Activated CD8-positive, alpha-beta memory T cell treated with anti-CD3 and anti-CD28 coated beads, Interleukin-2, amount 10 ng/mL, durations not matched to agents 7 days and 5 days (primary cell): ENCODE measurements around the gene ADH7. TPM values are rescaled to one million over a fixed set of nuclear protein-coding genes. Genes with fewer than 3 reads are reported as not detected.

Source experiments
- ATAC-seq: fragments of 150-1000 bp; cut with Tn5 transposase; one replicate; pipeline ENCODE4 v1.10.0; 2021; ENCODE audit warnings: moderate library complexity
- CTCF ChIA-PET: fragments of 350-600 bp; sonication (Branson Sonifier 250); formaldehyde crosslinking; loops from one replicate; lab custom pipeline; 2021; ENCODE audit warnings: antibody characterized with exemption; lab: Charles Lee
- DNase-seq: peaks from one replicate; pipeline ENCODE4 v3.0.0-alpha.2; 2020
- H3K27ac Mint-ChIP-seq: one replicate; pipeline ENCODE4 v1.8.0; 2021; ENCODE audit warnings: mild to moderate bottlenecking, mixed read lengths
- H3K27me3 Mint-ChIP-seq: one replicate; pipeline ENCODE4 v1.8.0; 2021; ENCODE audit warnings: mixed read lengths
- H3K36me3 Mint-ChIP-seq: one replicate; pipeline ENCODE4 v1.8.0; 2021; ENCODE audit warnings: mild to moderate bottlenecking, mixed read lengths
- H3K4me1 Mint-ChIP-seq: one replicate; pipeline ENCODE4 v1.8.0; 2021; ENCODE audit warnings: mixed read lengths
- H3K4me3 Mint-ChIP-seq: one replicate; pipeline ENCODE4 v1.8.0; 2021; ENCODE audit warnings: mild to moderate bottlenecking, moderate library complexity, mixed read lengths
- H3K9me3 Mint-ChIP-seq: one replicate; pipeline ENCODE4 v1.8.0; 2022; ENCODE audit warnings: low read depth, mixed read lengths
- total RNA-seq, 2 experiments: library from RNA; stranded (reverse); gene quantifications; one replicate each; pipeline ENCODE4 v1.2.3, GENCODE V29; 2021

Gene ADH7
- total RNA-seq, 2 experiments from 2014 or later: not detected

DNA sequence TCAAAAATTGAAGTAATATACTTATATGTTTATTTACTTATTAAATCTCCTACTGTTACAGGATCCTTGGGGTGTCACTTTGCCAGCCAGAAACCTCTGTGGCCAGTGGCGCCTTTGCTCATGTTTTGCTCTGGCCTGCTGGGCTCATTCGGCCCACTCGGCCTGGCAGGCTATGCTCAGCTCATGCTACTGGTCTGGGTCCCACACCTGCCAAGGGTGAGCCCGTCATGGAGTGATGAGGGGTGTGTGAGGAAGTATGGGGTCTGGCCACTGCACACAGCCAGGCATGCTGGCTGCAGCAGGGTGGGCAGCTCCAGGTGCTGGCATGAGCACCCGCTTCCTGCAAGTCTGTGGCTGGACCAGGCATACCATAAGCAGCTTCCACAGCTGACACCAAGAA, 25.1 kb downstream of the ADH7 start:
- Mint-ChIP-seq H3K4me3 (no peak overlapping the region), H3K9me3 (no peaks in the 10 kb centered on the region), H3K27me3 (peaks cover 23% of the 10 kb centered on the region), H3K4me1 (peaks cover 4% of the 10 kb centered on the region), H3K27ac (no peak overlapping the region), H3K36me3 (no peaks in the 10 kb centered on the region)
- CTCF ChIA-PET: interaction anchor here (0.7 to 4.1 kb wide), 2 partner anchors 53 to 415 kb away, joined by 4 to 17 read pairs; partner anchors contain the start of gene METAP1
- no peak for DNase-seq
- no peak for ATAC-seq

DNA sequence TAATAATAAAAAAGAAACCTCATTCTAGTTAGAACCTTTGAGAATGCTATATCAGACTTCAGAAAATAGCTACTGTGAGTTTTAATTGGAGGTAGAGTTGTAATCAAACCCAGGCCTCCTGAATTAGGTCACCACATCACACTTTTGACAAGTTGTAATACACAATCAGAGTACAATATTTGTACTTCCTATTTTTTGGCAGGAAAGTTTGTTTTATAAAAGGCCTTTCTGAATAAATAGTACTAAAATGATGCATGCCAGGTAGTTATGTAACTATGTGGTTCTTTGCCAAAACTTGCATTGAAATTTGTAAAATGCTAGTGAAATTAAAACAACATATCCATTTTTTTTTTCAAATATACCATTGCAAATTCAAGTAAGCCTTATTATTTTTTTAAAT, 26.8 kb downstream of the ADH7 start:
- Mint-ChIP-seq H3K4me1 (peaks cover 21% of the 10 kb centered on the region), H3K36me3 (no peaks in the 10 kb centered on the region), H3K27me3 (peaks cover 24% of the 10 kb centered on the region), H3K9me3 (no peaks in the 10 kb centered on the region), H3K27ac (no peak overlapping the region), H3K4me3 (no peak overlapping the region)
- no peak for ATAC-seq
- no peak for DNase-seq
- CTCF ChIA-PET: interaction anchor here (0.7 to 4.1 kb wide), 2 partner anchors 413 to 634 kb away, joined by 3 to 17 read pairs; partner anchors contain the start of gene METAP1

- CTCF ChIA-PET: interaction anchor here (0.7 to 4.5 kb wide), 14 partner anchors 8 to 1254 kb away, joined by 3 to 28 read pairs (median 4); partner anchors contain the start of genes ADH5 and METAP1
- Mint-ChIP-seq H3K27ac (no peak overlapping the region), H3K4me1 (peaks cover 22% of the 10 kb centered on the region), H3K36me3 (no peaks in the 10 kb centered on the region), H3K4me3 (no peak overlapping the region), H3K27me3 (peaks cover 30% of the 10 kb centered on the region), H3K9me3 (no peaks in the 10 kb centered on the region)
- DNase-seq (peak; percentile 67), ATAC-seq (peak; percentile 45)
These were observed 29.6 kb downstream of the ADH7 start for GRCh38 chr4:99405433-99406115.

- CTCF ChIA-PET: interaction anchor here (0.7 to 4.5 kb wide), 15 partner anchors 9 to 1253 kb away, joined by 3 to 28 read pairs (median 5); partner anchors contain the start of genes ADH5 and METAP1
- H3K27ac Mint-ChIP-seq: no peak overlapping the region
- peaks cover 22% of the 10 kb centered on the region for H3K4me1 Mint-ChIP-seq
- DNase-seq (peak; percentile 64), ATAC-seq (peak; percentile 82)
- H3K27me3 Mint-ChIP-seq: peaks cover 32% of the 10 kb centered on the region
- no peaks in the 10 kb centered on the region for H3K9me3 Mint-ChIP-seq
- no peaks in the 10 kb centered on the region for H3K36me3 Mint-ChIP-seq
- no peak overlapping the region for H3K4me3 Mint-ChIP-seq
These were observed 30.4 kb downstream of the ADH7 start for GRCh38 chr4:99404595-99405287.

- no peaks in the 10 kb centered on the region for H3K36me3 Mint-ChIP-seq
- peaks cover 22% of the 10 kb centered on the region for H3K4me1 Mint-ChIP-seq
- H3K27me3 Mint-ChIP-seq: peaks cover 34% of the 10 kb centered on the region
- CTCF ChIA-PET: interaction anchor here (1.3 to 4.5 kb wide), 5 partner anchors 60 to 409 kb away, joined by 3 to 28 read pairs (median 9); partner anchors contain the start of gene METAP1
- H3K27ac Mint-ChIP-seq: no peak overlapping the region
- no peaks in the 10 kb centered on the region for H3K9me3 Mint-ChIP-seq
- ATAC-seq: no peak
- no peak overlapping the region for H3K4me3 Mint-ChIP-seq
- DNase-seq: no peak
These were observed 31.6 kb downstream of the ADH7 start for GRCh38 chr4:99403380-99404184.

- H3K27me3 Mint-ChIP-seq: peaks cover 36% of the 10 kb centered on the region
- H3K27ac Mint-ChIP-seq: no peak overlapping the region
- no peaks in the 10 kb centered on the region for H3K36me3 Mint-ChIP-seq
- CTCF ChIA-PET: interaction anchor here (2.0 to 4.5 kb wide), 4 partner anchors 60 to 408 kb away, joined by 6 to 28 read pairs (median 11); partner anchors contain the start of gene METAP1
- peaks cover 22% of the 10 kb centered on the region for H3K4me1 Mint-ChIP-seq
- ATAC-seq: no peak
- no peak overlapping the region for H3K4me3 Mint-ChIP-seq
- no peak for DNase-seq
- no peaks in the 10 kb centered on the region for H3K9me3 Mint-ChIP-seq
These were observed 32.4 kb downstream of the ADH7 start for GRCh38 chr4:99402765-99403164.

GRCh38 chr4:99400831-99401230, 34.3 kb downstream of the ADH7 start:
- CTCF ChIA-PET: no interaction called here

GRCh38 chr4:99399017-99399416, 36.1 kb downstream of the ADH7 start:
- Mint-ChIP-seq H3K4me1 (peaks cover 15% of the 10 kb centered on the region), H3K4me3 (no peak overlapping the region), H3K36me3 (no peaks in the 10 kb centered on the region), H3K9me3 (no peaks in the 10 kb centered on the region), H3K27ac (no peak overlapping the region), H3K27me3 (peaks cover 41% of the 10 kb centered on the region)
- CTCF ChIA-PET: interaction anchor here (0.8 kb wide), 1 partner anchor 9 kb away, joined by 3 read pairs; no protein-coding TSS in a partner anchor
- DNase-seq: no peak
- ATAC-seq: no peak

More at GRCh38 chr4:99400831-99401230, 34.3 kb downstream of the ADH7 start:
- H3K4me1 Mint-ChIP-seq: peaks cover 23% of the 10 kb centered on the region
- H3K4me3 Mint-ChIP-seq: no peak overlapping the region
- H3K27ac Mint-ChIP-seq: no peak overlapping the region
- no peaks in the 10 kb centered on the region for H3K9me3 Mint-ChIP-seq
- peaks cover 37% of the 10 kb centered on the region for H3K27me3 Mint-ChIP-seq
- ATAC-seq (no peak), DNase-seq (no peak)
- H3K36me3 Mint-ChIP-seq: no peaks in the 10 kb centered on the region

DNA sequence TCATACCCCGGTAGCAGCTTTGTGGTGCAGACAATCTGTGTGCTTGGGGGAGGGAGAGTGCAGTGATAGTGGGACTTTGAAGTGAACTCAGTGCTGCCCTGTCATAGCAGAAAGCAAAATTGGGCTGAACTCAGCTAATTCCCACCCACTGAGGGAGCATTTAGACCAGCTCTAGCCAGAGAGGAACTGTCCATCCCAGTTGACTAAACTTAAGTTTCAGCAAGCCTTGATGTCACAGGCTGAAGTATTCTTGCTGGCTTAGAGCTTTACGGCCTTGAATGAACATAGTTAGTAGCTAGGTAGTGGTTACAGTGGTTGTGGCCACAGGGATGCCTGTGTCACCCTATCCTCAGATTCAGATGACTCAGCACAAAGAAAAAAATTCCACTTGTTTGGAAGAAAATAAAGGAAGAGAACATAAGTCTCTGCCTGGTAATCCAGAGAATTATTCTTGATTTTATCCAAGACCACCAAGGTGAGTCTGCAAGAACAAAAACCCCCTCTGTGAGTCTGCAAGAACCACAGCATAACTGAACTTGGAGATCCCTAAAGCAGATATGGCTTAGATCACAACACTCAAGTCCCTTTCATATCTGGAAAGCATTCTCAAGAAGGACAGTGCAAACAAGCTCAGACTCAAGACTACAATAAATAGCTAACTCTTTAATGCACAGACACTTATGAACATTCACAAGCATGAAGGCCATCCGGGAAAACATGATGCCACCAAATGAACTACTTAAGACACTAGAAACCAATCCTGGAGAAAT, 39.4 kb downstream of the ADH7 start:
- H3K4me3 Mint-ChIP-seq: no peak overlapping the region
- ATAC-seq (peak; percentile 36), DNase-seq (no peak)
- H3K27ac Mint-ChIP-seq: no peak overlapping the region
- peaks cover 43% of the 10 kb centered on the region for H3K27me3 Mint-ChIP-seq
- no peaks in the 10 kb centered on the region for H3K9me3 Mint-ChIP-seq
- H3K4me1 Mint-ChIP-seq: peaks cover 8% of the 10 kb centered on the region
- CTCF ChIA-PET: no interaction called here
- no peaks in the 10 kb centered on the region for H3K36me3 Mint-ChIP-seq

GRCh38 chr4:99394896-99395295, 40.2 kb downstream of the ADH7 start:
- Mint-ChIP-seq H3K36me3 (no peaks in the 10 kb centered on the region), H3K27me3 (peaks cover 42% of the 10 kb centered on the region), H3K4me1 (peaks cover 8% of the 10 kb centered on the region), H3K4me3 (no peak overlapping the region), H3K9me3 (no peaks in the 10 kb centered on the region), H3K27ac (no peak overlapping the region)
- CTCF ChIA-PET: no interaction called here
- ATAC-seq (no peak), DNase-seq (no peak)

DNA sequence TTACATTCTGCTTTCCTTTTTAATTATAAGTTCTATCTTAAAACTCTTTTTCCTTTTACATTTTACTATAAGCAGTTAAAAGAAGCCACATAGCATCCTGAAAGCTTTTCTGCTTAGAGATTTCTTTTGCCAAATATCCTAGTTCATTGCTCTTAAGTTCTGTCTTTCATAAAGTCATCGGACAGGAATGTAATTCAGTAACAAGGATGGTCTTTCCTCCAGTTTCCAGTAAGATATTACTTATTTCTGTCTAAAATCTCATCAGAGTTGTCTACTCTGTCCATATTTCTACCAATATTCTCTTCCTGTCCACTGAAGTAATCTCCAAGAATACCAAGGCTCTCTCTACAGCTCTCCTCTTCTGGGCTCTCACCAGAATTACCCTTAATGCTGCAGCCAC, 45.1 kb downstream of the ADH7 start:
- H3K27me3 Mint-ChIP-seq: peaks cover 19% of the 10 kb centered on the region

GRCh38 chr4:99389606-99390005, 45.5 kb downstream of the ADH7 start:
- no peak overlapping the region for H3K27ac Mint-ChIP-seq
- CTCF ChIA-PET: interaction anchor here (1.5 kb wide), 1 partner anchor 9 kb away, joined by 3 read pairs; no protein-coding TSS in a partner anchor
- H3K4me1 Mint-ChIP-seq: no peaks in the 10 kb centered on the region
- peaks cover 19% of the 10 kb centered on the region for H3K27me3 Mint-ChIP-seq
- DNase-seq: no peak
- no peak overlapping the region for H3K4me3 Mint-ChIP-seq
- H3K9me3 Mint-ChIP-seq: no peaks in the 10 kb centered on the region
- H3K36me3 Mint-ChIP-seq: no peaks in the 10 kb centered on the region
- ATAC-seq: no peak

More for the DNA sequence above, 45.1 kb downstream of the ADH7 start:
- CTCF ChIA-PET: interaction anchor here (1.5 kb wide), 1 partner anchor 9 kb away, joined by 3 read pairs; no protein-coding TSS in a partner anchor
- DNase-seq (no peak), ATAC-seq (no peak)
- H3K27ac Mint-ChIP-seq: no peak overlapping the region
- no peak overlapping the region for H3K4me3 Mint-ChIP-seq
- H3K9me3 Mint-ChIP-seq: no peaks in the 10 kb centered on the region
- no peaks in the 10 kb centered on the region for H3K4me1 Mint-ChIP-seq
- H3K36me3 Mint-ChIP-seq: no peaks in the 10 kb centered on the region
